NCI-H510A treated with DMSO at 0.1 percent for 48 hours (cell line): ENCODE results near the gene SLCO4A1.

Experiments used
- DNase-seq: peaks from one replicate; lab custom pipeline; 2025; lab: John Stamatoyannopoulos, UW

The SLCO4A1 gene

DNA sequence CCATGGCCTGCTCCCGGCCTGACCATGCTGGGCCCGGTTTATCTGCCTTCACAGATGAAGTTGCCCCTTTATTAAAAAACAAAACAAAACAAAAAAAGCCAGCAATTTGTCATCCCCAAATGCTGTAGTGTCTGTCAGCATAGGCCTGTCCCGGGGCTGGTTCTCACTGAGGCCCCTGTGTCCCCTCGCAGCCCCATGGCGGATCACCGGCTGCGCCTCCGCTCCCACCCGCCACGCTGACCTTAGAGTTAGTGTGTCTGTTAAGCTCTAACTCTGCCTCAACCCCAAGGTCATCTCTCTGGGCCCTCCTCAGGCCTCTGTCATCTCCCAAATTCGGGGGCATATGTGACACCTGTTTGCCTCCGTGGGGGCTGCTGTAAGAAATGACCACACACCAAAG, 11.1 kb downstream of the SLCO4A1 start:
- no peak for DNase-seq

DNA sequence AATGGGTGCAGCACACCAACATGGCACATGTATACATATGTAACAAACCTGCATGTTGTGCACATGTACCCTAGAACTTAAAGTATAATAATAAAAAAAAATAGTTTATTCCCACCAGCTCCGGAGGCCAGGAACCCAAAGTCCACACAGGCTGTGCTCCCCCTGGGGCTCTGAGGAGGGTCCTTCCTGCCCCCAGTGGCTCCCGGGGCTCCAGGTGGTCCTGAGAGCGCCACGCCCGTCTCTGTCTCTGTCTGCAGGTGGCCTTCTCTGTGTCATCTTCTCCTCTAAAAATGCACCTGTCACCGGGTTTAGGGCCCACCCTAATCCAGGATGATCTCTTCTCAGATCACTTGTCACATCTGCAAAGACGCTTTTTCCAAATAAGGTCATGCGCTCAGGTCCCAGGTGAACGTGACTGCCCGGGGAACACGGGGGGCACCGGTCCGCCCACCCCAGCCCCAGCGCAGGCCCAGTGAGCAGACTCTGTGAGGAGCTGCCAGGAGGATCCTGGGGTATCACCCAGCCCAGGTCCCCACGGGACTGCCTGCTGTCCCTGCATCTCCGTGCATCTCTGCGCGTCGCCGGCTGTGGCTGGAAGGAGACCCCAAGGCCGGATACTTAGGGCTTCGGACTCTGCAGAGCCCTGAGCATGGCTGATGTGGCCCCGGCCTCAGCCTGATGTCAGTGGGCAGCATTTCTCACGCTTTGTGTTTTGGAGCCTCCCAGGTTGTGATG, 11.8 kb downstream of the SLCO4A1 start:
- DNase-seq = no peak

DNA sequence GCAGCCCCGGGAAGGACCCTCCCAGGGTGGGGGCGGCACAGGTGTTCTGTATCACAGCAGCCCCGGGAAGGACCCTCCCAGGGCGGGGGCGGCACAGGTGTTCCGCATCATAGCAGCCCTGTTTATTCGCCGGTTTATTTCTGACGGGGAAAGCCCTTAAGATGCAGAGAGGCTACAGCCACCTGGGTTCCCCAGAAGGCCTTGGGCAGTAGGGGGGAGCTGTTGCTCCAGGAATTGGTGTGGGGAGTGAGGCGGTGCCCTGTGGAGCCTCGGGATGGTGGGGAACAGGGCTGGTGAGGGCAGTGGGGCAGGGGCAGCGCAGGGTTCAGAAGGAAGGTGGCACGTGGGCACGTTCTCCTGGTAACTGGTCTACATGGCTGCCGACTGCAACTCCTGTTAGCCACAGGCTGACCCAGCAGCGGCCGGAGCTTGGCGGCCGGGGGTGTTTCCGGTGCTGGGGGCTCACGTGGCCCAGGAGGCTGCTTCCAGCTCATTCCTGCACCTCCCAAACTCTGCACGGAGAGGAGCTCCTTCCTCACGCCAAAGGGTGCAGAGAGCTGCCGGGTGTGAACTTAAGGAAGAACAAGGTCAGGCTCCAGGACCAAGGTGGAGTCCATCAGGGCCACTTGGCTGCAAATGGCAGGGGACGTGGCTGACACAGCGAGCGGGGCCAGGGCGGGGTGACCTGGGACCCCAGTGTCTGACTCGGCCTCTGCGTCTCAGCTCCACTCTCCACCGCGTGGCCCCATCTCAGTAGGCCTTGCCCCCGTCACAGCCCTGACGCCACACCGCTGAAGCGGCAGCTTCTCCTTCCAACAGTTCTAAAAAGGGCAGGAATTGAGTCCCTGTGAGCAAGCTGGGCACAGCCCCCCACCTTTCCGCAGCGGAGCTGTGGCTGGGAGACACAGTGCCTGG, 13.2 kb downstream of the SLCO4A1 start:
- DNase-seq = no peak

DNA sequence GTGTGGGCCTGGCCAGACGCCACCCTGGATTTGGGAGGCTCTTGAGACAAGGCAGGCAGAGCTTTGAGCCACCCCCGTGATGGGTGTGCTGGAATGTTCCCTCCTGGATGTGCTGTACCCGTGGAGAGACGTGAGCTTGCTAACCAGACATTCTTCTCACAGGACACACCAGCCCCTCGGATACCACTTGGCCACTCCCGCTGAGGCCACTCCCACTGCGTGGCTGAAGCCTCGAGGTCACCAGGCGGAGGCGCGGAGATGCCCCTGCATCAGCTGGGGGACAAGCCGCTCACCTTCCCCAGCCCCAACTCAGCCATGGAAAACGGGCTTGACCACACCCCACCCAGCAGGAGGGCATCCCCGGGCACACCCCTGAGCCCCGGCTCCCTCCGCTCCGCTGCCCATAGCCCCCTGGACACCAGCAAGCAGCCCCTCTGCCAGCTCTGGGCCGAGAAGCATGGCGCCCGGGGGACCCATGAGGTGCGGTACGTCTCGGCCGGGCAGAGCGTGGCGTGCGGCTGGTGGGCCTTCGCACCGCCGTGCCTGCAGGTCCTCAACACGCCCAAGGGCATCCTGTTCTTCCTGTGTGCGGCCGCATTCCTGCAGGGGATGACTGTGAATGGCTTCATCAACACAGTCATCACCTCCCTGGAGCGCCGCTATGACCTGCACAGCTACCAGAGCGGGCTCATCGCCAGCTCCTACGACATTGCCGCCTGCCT, 14.1 kb downstream of the SLCO4A1 start:
- DNase-seq = no peak

DNA sequence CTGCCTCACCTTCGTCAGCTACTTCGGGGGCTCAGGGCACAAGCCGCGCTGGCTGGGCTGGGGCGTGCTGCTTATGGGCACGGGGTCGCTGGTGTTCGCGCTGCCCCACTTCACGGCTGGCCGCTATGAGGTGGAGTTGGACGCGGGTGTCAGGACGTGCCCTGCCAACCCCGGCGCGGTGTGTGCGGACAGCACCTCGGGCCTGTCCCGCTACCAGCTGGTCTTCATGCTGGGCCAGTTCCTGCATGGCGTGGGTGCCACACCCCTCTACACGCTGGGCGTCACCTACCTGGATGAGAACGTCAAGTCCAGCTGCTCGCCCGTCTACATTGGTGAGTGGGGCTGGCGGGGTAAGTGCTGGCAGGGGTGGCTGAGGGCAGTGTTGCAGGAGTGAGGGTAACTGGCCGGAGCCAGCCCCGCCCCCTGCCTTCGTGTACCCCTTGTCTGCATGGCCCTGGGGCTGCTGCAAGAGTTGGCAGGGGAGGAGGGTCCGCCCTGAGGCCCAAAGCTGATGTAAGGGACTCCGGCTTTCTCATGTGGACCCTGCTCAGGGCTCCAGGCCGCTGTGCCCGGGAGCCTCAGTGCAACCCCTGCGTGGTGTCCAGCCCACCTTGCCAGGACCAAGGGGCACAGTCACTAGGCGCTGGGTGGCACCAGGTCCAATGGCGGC, 14.8 kb downstream of the SLCO4A1 start:
- no peak for DNase-seq

DNA sequence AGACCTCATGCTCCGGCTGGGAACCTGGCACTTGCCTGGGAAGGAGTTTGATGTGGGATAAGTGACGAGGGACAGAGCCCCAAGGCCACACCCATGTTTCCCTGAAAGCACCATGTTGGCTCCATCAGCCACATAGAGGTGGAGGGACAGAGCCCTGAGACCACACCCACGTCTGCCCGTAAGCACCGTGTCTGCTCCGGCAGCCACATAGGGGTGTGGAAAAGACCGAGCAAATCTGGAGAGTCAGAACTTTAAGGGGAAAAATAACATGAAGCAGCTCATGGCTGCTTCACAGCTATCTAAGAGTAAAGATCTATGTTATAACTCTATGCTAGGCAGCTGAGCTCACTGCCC, 15.3 kb downstream of the SLCO4A1 start:
- no peak for DNase-seq

DNA sequence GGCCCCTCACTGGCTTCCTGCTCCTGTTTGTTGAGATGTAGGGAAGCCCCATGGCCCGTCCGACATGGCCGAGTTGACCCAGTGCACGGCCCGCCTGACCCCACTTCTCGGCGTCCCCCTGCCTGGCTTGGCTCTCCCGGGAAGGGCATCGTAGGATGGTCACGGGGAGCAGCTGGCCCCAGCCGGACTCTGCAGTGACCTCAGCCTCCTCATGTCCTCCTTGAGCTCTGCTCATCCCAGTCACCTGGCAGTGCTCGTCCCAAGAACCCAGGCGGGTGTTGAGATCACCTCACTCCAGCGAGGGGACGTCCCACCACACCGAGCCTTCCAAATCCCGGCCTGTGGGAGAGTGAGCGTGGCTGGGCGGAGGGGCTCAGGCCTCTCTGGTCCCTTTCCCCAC, 15.7 kb downstream of the SLCO4A1 start:
- DNase-seq = no peak

DNA sequence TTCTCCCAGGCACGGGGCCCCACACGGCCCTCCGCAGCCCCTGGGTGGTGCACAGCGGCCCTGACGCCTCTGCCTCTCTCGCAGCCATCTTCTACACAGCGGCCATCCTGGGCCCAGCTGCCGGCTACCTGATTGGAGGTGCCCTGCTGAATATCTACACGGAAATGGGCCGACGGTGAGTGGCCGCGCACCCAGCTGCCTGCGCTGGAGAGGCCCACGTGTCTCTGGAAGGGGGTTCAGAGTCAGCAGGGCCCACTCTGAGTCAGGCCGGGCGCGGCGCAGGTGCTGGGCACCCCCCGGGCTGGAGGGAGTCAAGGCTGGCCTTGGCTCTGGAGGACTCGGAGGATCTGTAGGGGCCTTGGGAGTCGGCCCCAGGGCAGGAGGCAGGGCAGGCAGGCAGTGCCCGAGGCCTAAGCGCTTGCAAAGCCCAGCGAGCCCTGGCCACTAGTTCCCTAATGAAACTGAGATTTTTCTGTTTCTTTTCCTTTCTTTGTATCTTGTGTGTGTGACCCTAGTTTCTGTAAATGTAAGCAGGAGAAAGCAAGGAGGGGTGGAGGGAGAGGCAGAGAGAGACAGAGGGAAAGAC, 16.4 kb downstream of the SLCO4A1 start:
- no peak for DNase-seq

DNA sequence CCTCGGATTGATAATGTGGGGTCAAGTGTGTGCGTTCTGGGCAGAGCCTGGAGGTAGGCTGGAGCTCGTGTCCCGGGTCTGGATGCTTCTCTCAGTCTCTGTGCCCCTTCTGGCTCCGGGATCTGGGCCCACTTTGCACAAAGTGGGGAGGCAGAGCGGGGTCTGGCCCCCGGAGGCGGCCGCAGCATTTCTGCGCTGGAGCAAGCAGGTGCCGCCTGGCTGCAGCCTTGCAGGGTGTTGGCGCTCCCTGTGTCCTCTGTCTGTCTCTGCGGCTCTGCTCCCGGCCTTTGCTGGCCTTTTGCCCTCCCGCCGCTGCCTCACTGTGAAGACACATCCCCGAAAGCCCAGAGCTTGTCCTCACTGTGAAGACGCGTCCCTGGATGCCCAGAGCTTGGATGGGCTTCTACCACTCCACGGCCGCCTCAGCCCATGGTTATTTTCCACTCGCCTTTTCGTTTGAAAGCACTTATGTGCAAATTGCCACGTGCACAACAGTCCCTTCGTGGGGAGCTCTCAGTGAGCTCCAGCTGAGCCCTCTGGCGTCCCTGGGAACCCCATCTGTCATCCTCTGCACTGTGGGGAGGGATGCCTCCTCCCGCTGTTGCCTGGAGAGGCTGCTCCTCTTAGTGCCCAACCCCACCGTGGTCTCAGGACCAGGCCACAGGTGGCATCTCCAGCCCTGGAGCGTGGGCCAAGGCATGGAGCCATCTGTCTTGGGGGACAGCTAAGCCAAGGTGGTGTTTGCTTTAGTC, 17.4 kb downstream of the SLCO4A1 start:
- DNase-seq = no peak

DNA sequence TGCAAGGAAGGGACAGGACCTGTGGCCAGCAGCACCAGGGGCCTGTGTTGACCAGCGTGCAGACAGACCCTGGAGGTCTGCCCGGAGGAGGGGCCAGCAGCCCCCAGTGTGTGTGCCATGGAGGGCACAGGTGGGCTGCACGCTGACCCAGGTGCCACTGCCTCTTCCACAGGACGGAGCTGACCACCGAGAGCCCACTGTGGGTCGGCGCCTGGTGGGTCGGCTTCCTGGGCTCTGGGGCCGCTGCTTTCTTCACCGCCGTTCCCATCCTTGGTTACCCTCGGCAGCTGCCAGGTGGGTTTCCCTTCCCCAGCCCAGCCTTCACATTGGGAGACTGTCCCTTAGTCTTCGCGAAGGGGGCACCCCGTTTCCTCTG, 17.9 kb downstream of the SLCO4A1 start:
- no peak for DNase-seq

DNA sequence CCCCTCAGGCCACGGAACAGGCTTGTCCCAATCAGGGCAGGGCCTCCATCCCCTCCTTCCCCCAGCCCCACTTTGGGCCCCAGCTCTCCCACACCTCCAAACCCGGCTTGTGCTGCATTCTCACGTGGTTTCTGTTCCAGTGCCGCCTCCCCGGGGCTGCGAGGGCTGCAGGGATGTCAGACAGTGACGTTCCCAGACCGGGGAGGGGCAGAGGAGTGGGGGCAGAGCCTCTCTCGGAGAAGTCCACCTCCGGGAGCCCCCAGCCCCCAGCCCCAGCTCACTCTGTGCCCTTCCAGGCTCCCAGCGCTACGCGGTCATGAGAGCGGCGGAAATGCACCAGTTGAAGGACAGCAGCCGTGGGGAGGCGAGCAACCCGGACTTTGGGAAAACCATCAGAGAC, 18.5 kb downstream of the SLCO4A1 start:
- DNase-seq = no peak

DNA sequence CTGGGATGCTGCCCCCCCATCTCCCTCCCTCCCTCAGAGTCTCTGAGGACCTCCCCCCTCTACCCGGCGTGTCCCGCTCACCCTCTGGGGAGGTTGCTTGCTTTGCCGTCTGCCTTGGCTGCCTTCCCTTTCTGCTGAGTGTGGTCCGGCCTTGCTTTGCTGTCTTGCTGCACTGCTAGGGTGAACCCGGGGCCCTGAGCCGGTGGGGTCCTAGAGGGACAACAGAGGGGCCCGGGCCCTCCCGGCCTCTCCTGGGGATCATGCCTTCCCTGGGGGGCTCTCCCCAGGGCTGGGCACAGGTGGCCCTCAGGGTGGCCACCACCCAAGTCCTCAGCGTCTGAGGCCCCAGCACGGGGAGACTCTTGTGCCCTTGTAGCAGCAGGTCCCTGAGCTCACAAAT, 19.3 kb downstream of the SLCO4A1 start:
- no peak for DNase-seq

DNA sequence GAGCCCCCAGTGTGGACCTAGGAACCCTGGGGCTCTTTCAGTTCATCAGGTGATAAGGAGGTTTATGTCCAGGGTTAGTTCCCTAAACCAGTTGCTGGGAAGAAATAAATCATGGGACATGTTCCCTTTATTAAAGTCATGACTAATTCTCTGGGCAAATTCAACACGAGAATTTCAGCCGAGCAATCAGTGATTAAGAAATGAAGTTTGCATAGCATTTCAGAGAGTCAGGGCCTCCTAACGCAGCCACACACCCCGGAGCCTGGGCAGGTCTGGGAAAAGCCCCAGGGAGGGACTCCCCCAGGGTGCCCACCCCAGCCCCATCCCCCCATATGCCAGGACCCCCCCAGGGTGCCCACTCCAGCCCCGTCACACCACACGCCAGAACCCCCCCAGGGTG, 20.1 kb downstream of the SLCO4A1 start:
- DNase-seq = no peak

DNA sequence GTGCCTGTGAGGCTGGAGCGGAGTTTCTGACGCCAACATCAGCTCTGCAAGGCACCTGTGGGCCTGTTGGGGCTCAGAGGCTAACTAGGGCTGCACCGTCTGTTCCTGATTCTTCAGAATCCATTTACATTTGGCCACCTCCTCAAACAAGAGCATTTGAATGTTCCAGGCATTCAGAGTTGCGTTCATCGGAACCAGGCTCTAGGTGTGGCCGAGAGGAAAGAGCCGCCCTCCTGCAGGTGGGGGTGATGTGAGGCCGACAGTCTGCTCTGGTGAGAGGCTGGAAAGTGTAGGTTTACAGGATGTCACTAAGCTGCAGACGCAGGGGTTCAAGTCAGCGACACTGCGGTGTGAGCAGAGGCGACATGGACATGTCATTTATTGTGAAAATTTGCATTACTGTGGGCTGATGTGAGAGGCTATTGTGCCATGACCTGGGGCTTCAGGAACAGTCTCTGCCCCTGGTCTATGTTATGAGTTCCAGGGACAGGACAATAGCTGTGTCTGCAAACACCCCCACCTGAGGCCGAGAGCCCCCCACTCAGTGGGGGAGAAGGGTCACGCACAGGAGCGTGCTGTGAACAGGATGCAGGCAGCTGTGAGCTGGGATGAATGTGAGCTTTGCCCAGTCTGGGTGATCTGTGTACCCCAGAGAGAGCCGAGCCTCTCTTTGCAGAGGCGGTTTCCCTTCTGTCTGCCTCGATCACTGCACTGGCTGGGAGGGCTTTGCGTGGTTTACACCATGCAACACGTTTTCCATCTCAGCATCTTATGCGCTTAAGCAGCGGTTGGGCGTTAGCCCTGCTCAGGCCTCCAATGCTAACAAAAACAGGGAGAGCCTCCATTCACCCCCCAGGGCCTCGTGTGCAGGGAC, 21.1 kb downstream of the SLCO4A1 start:
- no peak for DNase-seq

DNA sequence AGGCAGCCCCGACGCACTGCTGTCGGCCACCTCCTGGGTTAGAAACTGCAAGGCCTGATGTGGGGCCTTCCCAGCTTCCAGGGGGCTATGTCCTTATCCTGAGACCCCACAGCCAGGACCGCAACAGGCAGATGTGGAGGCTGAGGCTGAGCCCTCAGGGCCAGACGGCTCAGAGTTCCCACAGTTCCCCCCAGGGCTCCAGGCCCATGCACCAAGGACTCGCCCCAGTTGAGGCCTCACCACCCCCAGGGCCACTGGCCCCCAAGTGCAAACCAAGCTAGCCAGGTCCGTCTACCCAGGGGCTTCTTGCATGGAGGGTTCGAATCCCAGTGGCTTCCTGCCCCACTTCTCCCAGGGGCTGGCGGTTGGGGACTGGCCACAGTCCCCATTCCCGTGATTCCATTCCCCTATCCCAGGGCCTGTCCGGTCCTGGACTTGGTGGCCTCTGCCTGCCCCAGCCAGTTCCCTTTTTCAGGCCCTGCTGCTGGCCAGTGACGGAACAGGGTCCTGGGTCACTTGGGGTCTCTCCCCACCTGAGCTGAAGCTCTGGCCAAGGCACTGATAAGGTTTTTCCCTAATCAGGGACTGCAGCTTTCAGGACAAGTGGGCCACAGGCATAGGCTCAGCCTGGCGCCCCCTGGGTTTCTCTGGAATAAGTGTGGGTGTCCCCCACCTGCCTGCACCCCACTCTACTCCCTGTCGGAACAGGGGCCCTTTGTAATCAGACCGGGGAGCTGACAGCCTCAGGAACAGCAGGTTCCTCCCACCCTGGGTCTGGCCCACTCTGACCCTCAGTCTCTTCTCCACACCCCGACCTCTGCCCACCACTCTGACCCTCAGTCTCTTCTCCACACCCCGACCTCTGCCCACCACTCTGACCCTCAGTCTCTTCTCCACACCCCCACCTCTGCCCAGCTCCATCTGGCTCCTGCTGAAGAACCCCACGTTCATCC, 22.0 kb downstream of the SLCO4A1 start:
- DNase-seq = no peak

DNA sequence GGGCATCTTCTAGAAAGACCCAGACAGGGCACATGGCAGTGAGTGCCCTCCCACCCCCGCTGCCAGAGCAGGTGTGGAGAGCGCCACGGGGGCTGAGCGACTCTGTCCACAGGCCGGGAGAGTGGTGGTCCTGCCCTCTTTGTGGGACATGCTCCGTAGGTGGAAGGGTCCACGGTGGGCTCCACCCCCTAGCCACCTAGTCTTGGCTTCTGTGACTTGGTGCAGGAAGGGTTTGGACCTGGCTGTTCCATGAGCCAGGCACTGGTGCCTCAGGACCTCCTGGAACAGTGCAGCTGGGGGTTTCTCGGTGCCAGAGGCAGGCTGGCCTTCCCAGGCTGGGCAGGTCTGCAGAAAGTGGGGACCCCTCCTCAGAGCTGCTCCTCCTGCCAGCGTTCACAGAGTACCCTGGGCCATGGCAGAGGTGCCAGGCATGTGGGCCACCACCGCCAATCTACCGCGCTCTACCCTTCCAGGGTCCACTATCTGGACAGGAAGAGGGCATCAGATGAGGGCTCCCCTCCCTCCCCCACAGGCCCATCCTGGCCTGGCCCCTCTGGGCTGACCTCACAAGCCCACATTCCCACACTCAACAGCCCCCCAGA, 23.0 kb downstream of the SLCO4A1 start:
- no peak for DNase-seq

DNA sequence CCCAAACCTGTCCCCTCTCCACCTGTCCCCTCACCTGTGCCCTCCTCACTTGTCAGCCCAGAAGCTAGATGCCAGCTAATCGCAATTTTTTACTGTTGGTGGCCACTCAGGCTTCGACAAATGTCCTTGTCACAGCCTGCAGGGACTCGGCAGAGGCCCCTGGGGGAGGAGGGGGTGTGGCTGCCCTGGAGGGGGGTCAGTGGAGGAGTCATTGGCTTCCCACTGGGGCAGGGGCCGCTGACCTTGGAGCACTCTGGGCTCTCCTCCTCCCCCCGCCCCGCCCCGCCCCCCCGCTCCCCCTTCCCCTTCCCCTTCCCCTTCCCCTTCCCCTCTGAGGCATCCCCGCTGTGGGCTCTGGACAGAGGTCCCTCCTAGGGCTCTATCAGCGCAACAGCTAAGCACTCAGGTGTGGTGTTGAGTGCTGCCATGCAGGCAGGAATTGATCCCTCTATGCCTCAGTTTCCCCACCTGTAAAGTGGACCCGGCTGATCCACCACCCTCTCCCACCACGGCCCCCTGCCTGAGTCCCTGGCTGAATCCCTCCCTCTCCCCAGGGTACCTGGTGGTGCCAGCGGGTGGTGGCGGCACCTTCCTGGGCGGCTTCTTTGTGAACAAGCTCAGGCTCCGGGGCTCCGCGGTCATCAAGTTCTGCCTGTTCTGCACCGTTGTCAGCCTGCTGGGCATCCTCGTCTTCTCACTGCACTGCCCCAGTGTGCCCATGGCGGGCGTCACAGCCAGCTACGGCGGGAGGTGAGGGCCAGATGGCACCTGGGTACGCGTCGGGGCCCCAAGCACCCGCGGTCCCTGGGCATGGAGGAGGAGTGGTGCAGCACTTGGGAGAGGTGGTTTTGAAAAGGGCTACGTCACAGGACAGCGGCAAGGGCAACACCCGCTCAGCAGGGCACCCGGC, 23.8 kb downstream of the SLCO4A1 start:
- DNase-seq = no peak
